SIG-M5 treated with dmso at 0.1 percent for 504 hours (cell line): ENCODE results near the gene MRGPRX2.
A peak's percentile ranks its signal among the peaks of the same experiment; 100 is the strongest.

Experiments used
- DNase-seq: peaks from one replicate; lab custom pipeline; 2025; ENCODE audit not compliant: unreplicated experiment; lab: John Stamatoyannopoulos, UW

The MRGPRX2 gene

DNA sequence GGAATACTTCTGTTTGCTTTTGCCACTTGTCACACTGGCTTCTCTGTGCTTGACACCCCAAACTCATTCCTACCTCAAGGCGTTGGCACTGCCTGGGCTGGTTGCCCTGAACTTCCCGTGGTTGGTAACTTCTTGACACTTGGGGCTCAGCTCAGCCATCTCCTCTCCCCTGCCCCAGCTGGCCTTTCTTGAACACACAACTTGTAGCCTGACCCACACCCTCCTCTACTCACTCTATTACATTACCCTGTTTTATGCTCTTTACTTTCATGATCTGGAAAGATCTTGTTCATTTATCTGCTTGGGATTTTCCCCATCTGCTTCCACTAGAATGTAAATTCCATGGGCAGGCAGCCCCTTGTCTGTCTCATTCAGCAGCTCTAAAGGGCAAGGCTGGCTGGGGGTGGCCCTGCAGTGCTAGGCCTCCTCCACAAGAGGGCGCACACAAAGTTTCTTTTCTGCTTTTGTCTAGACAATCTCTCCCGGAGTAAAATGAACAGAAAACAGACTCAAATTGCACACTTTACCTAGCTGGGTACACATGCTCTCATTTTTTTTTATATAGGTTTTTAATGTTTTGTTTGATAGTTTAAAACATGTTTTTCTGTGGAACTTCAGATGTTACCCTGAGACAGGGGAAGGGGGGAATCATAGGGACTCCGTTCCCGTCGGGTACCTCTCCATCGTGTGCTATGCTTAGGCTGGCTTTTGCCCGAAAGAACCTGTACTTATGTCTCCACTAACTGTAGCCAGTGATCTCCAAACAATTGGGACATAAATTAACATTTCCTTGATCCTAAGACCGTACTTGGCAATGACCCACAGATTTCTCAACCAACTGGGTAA is 16.4 kb upstream of the MRGPRX2 start:
- peak; percentile 36 for DNase-seq

DNA sequence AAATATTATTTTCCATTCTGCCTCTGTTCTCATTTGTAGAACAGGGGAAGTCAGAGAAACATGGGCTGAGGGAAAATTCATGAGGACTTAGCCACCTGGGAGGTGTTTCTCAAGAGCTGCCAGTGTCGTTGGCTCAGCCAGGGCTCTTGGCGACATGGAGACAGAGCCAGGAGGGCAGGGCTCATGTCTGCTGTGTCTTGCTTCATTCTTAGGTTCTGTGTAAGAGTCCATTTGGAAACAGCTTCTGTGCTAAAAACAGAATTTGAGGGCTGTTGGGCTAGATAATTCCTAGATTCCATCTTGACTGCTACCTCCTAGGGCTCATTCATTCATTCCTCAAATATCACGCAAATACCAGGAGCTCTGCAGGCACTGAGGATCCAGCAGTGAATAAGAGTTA is 15.1 kb upstream of the MRGPRX2 start:
- DNase-seq = no peak

DNA sequence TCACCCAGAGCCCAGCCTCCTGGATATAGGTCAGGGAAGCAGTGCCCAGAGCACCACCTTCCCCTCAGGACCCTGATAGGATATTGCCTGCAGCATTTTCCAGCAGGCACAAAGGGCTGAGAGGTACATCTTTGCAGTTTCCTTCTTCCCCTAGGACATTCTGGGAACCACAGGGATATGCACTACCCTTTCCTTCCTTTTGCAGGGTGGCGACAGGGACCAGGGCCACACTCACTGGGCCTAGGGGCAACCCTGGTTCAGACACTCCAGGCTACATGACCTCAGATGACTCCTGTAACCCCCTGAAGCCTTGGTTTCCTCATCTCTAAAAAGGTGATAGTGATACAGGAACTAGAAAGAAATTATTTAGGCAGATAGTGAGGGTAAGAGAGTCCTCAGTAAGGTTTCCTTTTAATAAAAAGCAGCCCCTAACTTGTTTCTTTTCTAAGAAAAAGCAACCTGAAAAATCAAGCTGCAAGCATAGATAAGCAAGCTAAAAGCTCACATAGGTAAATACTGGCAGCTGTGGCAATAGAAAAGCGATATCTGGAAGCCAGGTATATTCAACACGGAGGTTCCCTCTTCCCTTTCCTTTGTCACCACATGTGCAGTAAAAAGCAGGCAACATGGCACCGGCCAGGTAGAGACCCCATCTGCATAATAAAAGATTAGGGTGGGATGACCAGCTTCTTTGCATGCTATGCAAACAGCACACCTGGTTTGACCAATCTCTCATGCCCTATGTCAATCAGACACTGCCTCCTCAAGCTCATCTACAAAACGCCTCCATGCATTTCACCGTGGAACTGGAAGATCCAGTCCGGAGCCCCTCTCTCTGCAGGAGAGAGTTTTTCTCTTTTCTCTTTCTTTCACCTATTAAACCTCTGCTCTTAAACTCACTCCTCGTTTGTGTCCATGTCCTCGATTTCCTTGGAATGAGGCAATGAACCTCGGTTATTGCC is 13.2 kb upstream of the MRGPRX2 start:
- no peak for DNase-seq

DNA sequence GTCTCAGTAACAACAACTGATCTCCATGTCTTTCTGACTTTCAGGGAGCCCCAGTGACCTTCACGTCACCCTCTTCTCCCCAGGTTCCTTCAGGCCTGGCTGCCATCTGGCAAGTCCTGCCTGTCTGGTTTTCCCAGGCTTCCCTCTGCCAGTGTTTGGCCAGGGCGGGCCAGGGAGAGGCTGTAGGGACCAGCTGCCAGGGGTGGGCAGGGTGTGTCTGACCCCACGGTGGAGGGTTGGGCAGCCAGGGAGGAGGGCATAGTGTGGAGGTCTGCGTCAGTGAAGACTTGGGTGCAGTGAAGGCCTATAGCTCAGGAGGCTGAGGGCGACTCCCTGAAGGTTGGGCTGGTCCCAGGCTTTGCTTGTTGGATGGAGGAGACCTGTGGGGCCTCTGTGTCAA is 11.9 kb upstream of the MRGPRX2 start:
- no peak for DNase-seq

DNA sequence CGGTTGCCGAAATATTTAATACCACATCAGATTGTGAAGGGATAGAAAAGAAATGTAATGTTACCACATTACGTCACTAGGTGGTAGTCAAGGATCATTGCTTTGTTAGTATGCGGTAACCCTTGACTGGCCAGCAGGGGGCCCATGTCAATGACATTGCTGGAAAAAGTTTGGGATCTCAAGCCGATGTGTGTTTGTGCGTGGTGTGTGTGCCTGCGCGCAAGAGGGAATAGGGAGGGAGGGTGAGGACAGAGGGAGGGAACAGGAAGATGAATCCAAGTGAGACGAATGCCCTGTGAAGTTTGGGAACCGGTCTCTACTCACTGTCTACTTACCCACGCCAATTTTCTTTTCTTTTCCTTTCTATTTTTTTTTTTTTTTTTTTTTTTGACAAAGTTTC is 10.7 kb upstream of the MRGPRX2 start:
- DNase-seq = peak; percentile 82

DNA sequence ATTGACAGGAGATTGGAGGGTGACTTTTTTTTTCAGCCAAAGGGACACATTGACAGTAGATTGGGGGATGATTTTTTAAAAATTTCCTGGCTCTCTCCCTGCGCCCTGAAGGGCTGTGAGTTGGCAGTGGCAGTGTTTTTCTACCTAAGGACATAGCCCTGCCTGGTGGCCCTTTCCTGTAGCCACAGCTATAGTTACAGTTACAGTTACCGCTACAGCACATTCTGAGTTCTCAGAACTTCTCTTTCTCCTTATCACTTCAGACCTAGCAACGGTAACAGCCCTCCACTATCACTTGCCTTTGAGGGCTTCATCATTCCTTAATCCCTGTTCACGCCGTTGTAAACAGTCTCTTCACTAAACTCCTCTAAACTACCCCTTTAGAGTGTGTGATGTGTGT is 684 bp downstream of the MRGPRX2 start:
- no peak for DNase-seq

DNA sequence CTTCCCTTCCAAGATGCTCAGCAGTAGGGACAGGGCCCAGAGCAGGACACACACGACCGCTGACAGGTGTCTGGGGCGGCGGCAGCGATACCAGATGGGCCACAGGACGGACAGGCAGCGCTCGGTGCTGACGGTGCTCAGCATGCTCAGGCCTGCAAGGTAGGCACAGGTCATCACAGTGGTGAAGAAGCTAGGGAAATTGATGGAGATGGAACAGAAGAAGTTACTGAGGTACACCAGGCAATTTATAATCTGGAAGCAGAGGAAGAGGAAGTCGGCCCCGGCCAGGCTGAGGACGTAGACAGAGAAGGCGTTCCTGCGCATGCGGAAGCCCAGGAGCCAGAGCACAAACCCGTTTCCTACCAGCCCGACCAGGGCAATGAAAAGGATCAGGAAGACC is 4.6 kb downstream of the MRGPRX2 start:
- no peak for DNase-seq

DNA sequence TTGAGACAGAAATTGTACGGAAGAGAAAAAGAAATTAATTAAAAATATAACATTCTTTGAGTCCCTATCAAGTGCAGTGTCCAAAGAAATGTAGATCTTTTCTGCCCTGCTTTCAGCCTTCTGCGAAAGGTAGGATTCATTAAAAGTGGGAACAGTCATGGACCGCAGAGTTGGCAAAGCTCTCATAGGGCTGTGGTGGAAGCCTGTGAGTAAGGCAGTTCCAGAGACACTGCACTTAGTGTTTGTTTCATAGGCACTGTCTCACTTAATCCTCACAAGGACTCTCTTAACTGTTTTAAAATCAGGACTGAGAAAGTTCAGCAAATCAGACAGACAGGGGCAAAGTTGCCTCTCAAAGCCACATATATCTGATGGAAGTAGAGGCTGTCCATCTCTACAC is 5.5 kb downstream of the MRGPRX2 start:
- DNase-seq = no peak

DNA sequence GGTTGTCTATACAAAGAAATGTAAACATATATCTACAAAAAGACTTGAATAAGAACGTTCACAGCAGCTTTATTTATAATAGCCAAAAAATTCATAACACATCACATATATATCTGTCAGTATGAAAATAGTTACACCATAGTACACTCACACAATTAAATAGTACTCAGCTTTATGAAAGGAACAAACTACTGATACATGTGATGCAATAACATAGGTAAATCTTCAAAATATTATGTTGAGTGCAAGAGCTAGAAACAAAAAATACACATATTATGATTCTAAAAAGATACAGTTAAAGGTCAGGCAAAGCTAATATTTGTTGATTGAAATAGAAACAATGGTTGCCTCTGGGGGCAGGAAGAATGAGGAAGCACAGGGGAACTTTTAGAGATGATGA is 6.6 kb downstream of the MRGPRX2 start:
- no peak for DNase-seq

DNA sequence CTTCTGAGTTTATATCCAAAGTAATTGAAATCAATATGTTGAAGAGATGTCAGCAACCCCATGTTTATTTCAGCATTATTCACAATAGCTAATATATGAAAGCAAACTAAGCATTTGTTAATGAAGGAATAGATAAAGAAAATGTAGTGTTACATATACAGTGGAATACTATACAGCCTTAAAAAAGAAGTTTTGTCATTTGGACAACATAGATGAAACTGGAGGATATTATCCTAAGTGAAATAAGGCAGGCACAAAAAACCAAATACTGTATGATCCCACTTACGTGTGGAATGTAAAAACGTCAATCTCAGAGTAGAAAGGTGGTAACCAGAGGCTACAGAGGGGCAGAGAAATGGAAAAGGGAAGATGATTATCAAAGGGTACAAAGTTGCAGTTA is 10.2 kb downstream of the MRGPRX2 start:
- no peak for DNase-seq

DNA sequence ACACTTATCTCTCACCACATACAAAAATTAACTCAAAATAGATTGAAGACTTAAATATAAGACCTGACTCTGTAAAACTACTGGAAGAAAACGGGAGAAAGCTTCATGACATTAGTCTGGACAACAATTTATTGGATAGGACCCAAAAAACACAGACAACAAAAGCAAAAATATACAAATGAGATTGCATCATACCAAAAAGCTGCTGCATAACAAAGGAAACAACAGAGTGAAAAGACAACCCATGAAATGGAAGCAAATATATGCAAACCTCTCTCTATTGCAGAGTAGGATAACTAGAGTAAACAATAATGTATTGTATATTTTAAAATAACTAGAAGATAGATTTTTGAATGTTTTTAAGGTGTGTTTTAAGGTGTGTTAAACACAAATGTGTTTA is 11.2 kb downstream of the MRGPRX2 start:
- no peak for DNase-seq

DNA sequence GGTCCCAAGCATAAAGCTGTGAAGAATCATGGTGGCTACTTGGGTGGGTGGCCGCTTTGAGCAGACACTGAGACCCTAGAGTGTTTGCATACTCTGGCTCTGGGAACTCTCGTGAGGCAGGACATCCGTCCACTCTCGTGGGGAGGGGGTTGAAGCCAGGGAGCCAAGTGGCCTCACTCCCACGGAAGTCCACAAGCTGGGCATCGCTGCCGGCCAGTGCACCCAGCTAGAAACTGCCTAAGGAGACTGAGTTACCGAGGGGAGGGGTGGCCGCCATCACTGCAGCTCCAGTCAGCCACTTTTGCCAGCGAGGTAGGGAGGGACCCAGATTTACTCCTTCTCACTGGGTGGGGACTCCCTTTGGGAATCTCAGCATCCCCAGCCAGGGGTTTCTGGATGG is 20.5 kb downstream of the MRGPRX2 start:
- no peak for DNase-seq

DNA sequence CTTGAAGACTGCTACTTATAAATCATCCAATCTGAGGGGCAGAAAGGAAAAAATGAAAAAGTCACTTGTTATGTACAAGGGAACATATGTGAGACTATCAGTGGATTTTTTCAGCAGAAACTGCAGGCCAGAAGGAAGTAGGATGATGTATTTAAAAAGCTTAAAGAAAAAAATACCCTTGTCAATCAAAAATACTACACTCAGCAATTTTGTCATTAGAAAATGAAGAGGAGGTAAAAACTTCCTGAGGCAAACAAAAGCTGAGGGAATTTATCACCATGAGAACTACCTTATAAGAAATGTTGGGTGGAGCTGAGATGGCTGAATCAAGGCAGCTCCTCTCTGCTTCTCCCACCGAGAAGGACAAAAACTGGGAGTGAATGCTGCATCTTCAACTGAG is 21.1 kb downstream of the MRGPRX2 start:
- no peak for DNase-seq

DNA sequence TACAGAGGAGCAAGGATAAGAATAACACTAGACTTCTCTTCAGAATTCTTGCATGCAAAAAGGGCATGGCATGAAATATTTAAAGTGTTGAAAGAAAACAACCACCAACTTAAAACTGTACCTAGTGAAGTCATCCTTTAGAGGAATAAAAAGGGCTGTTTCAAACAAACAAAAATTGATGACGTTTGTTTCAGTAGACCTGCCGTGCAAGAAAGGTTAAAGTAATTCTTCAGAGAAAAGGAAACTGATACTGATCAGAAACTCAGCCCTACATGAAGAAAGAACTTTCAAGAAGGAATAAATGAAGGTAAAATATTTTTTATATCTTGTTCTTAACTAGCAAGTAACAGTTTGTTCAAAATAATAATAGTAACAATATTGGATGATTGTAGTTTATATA is 27.5 kb downstream of the MRGPRX2 start:
- no peak for DNase-seq

DNA sequence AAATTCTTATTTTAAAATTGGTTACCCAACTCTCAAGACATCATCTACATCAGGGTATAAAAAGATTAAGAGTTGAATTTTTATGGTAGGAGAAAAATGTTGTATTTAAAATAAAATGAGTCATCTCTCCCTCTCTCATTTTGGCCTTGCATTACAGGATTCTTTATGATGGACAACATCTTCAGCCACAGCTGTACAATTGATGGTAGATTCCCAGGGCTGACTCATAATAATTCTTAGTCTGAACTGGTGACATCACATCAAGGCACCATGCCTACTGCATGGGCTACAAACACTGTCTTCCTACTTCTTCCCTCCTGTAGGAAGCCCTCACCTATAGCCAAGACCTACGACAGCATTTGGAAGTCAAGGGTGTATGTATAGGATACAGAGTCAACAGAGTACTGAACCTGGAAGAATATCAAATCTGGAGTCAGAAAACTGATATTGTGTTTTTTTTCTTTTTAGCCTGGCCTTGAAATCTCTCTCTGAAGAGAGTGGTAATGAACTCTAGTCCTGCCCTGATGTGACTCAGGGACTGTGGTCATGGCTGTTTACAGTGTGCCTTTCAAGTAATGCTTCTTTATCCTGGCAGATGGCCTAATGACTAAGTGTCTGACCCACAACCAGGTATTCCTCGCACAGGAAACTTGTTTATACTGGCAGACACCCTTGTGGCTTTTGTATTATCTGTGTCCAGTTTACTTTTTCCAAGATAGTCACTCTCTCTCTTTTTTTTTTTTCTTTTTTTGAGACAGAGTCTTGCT is 32.5 kb downstream of the MRGPRX2 start:
- no peak for DNase-seq

DNA sequence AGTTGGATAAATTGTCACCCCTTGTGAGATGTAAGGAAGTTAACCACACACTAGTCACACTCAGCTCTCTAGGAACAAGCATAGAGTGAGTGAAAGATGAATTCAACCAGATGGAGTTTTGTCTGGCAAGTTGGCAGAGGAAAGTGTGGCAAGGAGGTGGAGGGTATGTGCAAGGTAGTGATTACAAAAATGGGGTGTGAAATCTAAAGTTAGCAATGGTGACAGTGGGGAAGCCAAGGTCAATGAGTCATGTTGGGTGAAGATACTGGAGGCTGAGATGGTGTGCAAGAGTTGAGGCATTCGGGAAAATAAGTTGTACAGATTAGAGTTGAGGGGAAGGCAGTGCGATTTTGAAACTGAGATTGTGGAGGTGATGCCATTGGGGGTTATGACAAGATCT is 33.7 kb downstream of the MRGPRX2 start:
- no peak for DNase-seq

DNA sequence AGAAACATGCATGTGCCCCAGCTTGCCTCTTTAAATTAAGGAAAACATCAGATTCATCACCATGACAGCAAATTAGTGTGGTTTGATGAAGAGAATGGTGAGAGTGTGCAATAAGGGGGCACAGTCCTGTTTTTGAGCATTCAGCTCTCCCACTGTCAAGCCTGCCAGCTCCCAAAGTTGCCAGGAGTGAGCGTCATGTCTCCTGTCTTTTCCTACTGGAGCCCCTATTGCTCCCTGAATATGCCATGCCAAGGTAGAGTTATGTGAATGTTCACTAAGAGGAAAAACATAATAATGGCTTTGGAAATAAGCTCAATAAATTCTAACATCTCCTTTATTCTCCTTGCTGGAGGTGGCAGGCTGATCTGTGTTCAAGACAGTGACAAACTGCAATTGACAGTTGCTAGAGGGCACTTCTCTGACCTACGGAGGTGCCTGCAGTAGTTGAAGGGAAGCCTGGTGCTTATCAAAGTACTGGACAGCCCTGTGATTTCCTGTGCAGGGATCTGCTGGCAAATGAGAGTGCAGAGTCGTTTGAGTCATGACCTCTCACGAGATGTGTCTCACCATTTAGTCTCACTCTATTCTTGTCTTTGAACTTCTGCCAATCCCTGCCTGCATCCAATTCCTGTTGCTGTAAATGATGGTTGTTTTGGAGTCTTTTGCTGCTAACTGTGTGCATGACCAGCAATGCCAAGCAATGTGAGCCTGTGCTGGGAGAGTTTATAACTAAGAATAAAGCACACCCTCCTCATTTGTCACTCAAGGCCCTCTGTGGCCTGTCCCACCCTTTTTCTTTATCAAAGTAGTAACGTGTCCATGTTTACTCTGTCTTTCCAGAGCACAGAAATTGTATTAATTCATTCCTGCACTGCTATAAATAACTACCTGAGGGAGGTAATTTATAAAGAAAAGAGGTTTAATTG is 34.8 kb downstream of the MRGPRX2 start:
- no peak for DNase-seq

DNA sequence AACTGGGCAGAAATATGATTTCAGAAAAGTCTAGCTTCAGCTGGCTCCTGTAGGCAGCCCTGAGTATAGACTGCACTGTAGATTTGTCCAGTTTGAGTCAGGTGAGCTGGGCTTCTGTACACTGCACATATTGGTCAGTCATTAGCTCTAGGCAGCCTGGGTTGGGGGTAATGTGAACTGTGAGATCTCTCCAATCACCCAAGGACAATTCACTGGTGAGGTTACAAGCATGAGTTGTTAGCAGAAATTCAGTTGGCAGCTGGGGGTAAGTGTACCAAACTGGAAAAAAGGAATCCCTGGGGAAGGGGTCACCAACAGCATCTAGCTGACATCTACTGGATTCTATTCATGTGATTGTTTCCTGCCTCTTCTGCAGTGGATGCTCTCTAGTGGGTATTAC is 39.7 kb downstream of the MRGPRX2 start:
- DNase-seq = no peak

DNA sequence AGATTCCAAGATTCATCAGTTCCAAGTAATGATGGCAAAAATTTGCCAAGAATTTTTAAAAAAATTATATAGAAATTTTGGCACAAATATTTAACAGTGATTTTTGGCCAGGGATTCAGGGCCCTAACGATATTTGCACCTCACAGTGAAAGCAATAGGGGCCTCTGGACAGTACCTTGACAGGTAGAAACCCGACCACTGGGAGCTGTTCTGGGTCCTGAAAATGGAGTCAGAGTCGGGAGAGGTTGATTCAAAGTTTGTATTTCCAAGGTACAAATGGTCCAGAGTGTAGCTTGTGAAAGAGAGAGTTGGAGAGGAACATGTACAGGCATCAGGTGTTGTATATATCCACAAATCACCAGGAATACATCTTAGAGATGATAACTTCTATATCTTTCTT is 41.6 kb downstream of the MRGPRX2 start:
- no peak for DNase-seq

DNA sequence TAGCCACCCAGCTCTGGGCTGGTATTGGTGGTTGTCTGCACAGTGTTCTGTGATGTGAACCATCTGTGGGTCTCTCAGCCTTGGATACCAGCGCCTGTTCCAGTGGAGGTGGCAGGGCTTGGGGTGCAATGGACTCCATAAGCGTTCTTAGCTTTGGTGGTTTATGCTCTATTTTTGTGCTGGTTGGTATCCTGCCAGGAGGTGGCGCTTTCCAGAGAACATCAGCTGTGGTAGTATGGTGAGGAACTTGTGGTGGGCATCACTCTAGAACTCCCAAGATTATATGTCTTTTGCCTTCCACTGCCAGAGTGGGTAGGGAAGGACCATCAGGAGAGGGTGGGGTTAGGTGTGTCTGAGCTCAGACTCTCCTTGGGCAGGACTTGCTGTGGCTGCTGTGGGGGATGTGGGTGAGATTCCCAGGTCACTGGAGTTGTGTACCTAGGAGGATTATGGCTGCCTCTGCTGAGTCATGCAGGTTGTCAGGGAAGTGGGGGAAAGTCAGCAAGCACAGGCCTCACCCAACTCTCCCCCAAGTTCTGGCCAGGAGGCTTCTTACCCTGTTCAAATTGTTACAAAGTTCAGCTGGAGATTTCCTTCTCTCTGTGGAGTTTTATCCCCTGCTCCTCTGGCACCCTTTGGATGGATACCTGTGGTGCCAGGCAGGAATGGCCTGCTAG is 47.2 kb downstream of the MRGPRX2 start:
- DNase-seq = no peak
